HG03354 (cell line): ENCODE data around the gene CAB39L.
"Not testable (repeated sequence)": the region's sequence is repeated elsewhere in the genome, so short reads cannot be mapped to it uniquely, and the experiment has no call there.

Source experiments
- ATAC-seq: cut with Tn5 transposase; IDR thresholded peaks from one replicate; pipeline ENCODE4 v1.9.1; 2021; ENCODE audit warnings: mild to moderate bottlenecking; ENCODE audit not compliant: unreplicated experiment, poor library complexity, severe bottlenecking

The CAB39L gene

GRCh38 chr13:49356223-49356622, 87.6 kb downstream of the CAB39L start:
- no peak for ATAC-seq

GRCh38 chr13:49354719-49355118, 89.1 kb downstream of the CAB39L start:
- no peak for ATAC-seq

GRCh38 chr13:49353908-49354307, 90.0 kb downstream of the CAB39L start:
- no peak for ATAC-seq

GRCh38 chr13:49351871-49352270, 92.0 kb downstream of the CAB39L start:
- no peak for ATAC-seq

GRCh38 chr13:49348751-49349150, 95.1 kb downstream of the CAB39L start:
- no peak for ATAC-seq

- no peak for ATAC-seq
Observed at GRCh38 chr13:49347650-49348385, 96.0 kb downstream of the CAB39L start.

GRCh38 chr13:49346460-49346859, 97.4 kb downstream of the CAB39L start:
- ATAC-seq = no peak

- no peak for ATAC-seq
Observed at GRCh38 chr13:49343731-49344130, 100.1 kb downstream of the CAB39L start.

- no peak for ATAC-seq
Observed at GRCh38 chr13:49343255-49343654, 100.6 kb downstream of the CAB39L start.

- ATAC-seq = no peak
Observed at GRCh38 chr13:49342454-49342853, 101.4 kb downstream of the CAB39L start.

- ATAC-seq = no peak
Observed at GRCh38 chr13:49341941-49342340, 101.9 kb downstream of the CAB39L start.

- no peak for ATAC-seq
Observed at GRCh38 chr13:49341517-49341916, 102.3 kb downstream of the CAB39L start.

- ATAC-seq = no peak
Observed at GRCh38 chr13:49340161-49340560, 103.7 kb downstream of the CAB39L start.

- no peak for ATAC-seq
Observed at GRCh38 chr13:49336655-49337054, 107.2 kb downstream of the CAB39L start.

GRCh38 chr13:49330546-49330864, 113.4 kb downstream of the CAB39L start:
- no peak for ATAC-seq

- no peak for ATAC-seq
Observed at GRCh38 chr13:49329831-49330545, 113.9 kb downstream of the CAB39L start.

- not testable (repeated sequence) for ATAC-seq
Observed at GRCh38 chr13:49327145-49327544, 116.7 kb downstream of the CAB39L start.

GRCh38 chr13:49326222-49326917, 117.5 kb downstream of the CAB39L start:
- no peak for ATAC-seq

- no peak for ATAC-seq
Observed at GRCh38 chr13:49323344-49323743, 120.5 kb downstream of the CAB39L start.

GRCh38 chr13:49322702-49323101, 121.2 kb downstream of the CAB39L start:
- no peak for ATAC-seq

- no peak for ATAC-seq
Observed at GRCh38 chr13:49320975-49321374, 122.9 kb downstream of the CAB39L start.
